Activated CD4-positive, alpha-beta T cell treated with anti-CD3 and anti-CD28 coated beads, Interleukin-2, amount 50 U/mL, for 24 hours (primary cell): ENCODE results near the gene ST8SIA5.

Experiments
- DNase-seq, 2 donors: peaks; one replicate each; pipeline ENCODE4 v3.0.0-alpha.2; 2020; ENCODE audit warnings: low read depth in 1 of 2, low spot score in 1 of 2

The ST8SIA5 gene

DNA sequence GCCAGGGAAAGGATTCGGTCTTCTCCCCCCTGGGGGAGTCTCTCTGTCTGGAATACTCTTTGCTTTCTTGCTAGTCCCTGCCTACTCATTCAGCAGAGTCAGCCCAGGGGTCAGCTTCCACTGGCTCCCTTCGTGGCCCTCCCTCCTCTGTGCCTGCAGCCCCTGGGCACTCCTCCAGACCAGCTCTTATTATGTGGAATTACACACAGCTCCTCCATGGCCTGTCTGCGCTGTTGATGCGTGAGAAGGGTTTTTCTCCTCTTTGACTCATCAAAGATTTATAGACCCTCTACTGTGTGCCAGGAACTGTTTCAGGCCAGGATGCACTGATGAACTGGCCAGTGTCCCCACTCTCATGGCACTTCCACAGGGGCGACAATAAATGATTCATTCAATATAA lies 44.4 kb downstream of the ST8SIA5 start:
- DNase-seq, result no peak

DNA sequence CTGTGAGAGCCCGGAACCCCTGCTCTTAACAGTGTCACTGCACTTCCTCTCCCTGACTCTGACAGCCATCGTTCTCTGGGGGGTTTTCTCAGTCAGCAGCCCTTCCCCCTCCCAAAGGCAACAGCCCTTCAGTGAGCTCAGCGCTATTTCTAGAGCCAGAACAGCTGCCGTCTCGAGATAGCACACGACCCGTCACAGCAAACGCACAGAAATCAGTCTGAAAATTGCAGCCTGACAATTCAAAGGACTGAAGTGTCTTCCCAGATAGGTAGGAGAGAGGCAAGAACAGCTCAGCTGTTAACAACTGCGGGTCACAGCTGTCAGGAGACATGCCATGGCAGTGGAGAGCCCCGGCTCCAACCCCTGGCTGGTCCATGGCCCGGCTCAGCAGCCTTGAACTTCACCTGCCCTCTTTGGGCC lies 45.4 kb downstream of the ST8SIA5 start:
- DNase-seq, result no peak

DNA sequence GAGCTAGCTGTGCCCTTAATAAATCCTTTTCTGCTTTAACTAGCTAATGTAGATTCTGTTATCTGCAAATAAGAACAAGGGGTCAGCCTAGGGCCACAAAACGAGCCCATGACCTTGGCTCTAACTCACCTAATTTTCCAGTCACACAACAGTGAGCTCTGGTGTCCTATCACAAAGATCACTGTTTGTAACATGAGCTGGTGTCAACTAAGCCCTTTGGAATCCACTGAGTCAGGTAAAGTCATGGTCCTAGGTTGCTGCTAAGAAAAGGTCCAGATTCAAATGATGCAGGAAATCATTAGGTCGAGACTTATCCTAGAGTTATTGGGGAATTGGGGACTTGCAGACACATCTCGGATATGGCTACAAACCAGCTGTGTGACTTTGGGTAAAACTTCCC lies 49.9 kb downstream of the ST8SIA5 start:
- DNase-seq, result no peak

DNA sequence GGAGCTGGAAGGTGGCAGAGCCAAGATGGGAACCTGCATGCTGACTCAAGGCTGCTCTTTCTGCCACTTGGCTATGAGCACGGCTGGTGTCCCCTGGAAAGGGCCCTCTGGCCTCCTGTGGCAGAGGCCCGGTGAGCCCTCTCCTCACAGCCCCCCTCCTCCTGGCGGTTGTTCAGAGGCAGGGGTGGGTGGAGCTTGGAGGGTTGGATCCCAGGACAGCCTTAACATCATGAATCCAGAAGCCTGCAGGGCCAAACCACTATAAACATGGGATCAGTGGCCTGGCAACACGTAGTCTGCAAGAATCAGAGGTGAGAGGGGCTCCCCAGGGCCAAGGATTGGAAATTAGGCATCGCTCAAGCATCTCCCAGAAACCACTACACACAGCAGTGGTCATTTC lies 51.3 kb downstream of the ST8SIA5 start:
- no peak for DNase-seq

DNA sequence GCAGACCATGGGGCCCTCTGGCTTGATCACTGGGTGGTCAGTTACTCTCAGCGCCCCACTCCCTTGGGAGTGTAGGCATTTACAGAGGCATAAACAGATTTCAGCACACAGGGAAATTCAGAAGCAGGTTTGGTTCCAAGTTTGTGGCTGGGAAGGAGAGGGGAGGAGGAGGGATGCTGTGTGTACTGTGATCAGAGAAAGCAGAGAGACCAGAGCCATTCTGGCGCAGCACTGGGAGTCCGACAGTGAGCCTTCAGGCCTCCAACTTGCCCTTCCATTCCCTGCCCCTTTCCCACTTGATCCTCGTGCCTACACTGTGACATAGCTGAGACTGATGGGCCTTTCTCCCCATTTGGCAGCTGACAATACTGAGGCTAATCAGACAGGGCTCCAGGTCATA lies 52.0 kb downstream of the ST8SIA5 start:
- no peak for DNase-seq

DNA sequence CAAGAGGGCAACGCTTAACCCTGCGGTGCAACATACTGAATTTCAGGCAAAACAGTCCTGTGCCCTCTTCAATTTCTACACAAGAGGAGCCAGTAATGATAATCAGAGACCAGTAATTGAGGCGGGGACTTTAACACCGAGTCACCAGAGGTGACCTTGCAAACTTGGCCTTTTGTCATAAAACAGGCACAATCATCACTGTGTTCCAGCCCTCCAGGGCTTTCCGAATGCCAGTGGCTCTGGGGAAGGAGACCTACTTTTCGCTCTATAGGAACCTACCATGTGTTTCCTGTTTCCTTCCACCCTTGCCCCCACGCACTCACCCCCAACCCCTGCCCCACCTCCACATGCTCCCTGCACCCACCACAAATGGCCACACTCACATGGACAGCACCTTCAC lies 52.7 kb downstream of the ST8SIA5 start:
- DNase-seq, result no peak

DNA sequence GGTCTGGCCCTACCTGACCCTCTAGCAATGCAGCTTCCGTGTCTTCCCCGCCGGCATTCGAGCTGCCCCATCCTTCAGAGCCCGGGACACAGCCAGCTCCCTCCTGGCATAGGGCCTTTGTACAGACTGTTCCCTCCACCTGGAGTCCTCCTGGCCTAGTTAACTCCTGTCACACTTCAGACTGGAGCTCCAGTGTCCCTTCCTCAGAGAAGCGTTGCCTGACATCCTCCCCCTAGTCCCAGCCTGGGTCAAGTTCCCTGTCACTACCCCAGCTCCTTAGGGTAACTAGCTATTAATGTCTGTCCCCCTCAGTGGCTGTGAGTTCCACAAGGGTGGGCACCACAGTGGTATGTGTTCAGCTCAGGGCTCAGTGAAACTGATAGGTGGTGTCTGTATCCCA lies 54.4 kb downstream of the ST8SIA5 start:
- no peak for DNase-seq

DNA sequence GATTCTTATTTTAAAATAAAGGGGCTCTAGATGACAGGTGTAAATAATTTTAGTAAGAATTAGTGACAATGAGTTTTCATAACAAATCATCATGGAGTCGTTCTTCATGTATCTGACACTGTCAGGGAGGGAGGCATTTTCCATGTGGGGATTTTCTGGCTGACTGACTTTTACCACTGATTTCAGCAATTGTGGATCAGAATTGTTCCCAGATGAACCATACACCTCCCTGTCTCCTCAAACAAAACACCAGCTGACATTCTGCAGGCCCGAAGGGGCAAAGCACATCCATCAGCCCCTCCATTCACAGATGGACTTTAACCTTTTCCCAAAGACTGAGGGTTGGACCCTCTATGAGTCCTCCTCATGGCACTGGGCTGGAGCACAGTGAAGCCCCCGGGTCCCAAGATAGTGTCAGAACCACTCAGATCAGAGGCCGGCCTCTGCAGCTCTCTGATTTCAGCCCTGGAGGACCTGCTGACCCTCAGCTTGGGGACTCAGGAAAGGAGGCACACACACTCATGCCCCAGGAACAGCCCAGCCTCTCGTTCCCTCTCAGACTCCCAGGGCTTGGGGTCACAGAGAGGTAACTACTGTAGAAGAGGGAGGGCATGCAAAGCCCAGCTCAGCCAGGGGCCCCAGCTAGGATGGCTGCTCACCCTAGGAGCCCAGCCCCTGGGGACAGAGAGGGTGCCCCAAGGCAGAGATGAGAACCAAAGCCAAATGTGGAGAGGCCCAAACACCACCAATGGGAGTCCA lies 56.6 kb downstream of the ST8SIA5 start:
- DNase-seq, result no peak

DNA sequence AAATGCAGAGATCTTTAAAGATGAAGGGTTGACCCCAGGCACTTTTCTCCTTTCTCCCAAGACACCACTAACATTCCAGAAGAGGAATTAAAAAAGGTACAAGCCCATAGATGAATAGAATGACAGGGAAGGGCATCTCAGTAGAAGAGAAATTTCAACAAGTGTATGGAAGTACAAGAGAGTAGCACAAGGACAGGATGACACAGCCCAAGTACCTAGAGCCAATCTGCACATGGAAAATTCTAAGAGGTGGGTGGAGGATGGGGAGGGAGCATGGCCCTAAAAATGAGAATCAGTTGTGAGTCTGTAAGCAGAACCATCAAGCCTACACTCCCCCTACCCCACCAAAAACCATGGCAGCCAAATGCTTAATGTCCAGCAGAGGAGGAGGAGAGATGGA lies 60.2 kb downstream of the ST8SIA5 start:
- no peak for DNase-seq

DNA sequence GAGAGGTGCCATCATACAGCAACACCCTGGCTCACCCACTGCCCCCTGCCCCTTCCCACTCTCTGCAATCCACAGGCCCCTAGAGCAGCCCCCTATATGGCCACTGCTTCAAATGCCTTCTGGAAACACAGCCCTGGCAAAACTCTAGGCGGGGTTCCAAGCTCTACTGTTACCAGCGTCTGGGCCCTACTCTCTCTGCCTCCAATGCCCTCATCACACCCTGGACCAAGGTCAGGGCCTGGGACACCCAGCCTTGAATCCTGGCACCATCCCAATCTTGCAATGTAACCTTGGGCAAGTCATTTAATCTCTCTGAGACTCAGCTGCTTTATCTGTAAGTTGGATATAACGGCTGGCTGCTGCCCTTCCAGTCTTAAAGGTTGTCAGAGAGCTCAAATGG lies 60.6 kb downstream of the ST8SIA5 start:
- no peak for DNase-seq

DNA sequence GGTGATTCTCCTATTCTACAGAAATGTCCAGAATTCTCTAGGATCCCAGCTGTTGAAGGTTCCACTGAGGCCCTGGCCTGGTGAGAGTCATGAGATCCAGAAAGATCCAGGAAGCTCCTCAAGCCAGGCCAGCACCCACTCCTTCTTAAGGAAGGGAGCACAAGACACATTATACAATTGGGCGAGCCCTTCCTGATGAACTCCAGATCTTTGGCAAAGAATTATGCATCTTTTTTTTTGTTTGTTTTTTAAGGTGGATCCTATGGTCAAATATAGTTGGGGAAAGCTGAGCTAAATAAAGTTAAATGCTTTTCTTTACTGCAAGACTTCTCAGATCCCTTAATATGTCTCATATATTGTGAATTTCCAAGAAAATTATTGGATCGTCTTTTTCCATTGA lies 62.9 kb downstream of the ST8SIA5 start:
- DNase-seq, result no peak

DNA sequence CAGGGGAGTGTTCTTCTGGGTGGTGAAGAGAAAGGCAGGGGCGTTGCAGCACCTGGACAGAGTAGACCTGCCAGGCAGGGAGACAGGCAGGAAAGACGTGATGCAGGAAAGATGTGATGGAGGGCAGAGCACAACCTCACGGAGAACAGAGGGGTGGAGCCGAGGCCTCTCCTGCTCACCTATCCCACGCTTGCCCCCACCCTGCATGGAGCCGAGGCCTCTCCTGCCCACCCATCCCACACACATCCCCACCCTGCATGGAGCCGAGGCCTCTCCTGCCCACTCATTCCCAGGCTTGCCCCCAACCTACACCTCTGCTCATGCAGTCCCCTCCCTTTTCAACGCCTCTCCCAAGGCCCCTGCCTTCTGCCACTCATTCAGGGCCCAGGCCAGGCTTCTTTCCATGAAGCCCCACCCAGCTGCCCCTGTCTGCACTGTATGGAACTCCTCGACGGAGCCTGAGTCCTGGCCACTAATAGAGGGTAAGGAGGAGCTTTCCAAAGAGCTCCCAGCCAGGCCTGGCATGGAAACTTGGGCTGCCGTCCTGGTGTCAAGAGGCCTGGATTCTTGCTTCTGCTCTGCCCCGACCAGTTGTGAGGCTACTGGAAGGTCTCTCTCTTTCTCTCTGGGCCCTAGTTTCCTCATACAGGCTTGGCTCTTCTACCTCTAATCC lies 67.9 kb downstream of the ST8SIA5 start:
- DNase-seq, result no peak

DNA sequence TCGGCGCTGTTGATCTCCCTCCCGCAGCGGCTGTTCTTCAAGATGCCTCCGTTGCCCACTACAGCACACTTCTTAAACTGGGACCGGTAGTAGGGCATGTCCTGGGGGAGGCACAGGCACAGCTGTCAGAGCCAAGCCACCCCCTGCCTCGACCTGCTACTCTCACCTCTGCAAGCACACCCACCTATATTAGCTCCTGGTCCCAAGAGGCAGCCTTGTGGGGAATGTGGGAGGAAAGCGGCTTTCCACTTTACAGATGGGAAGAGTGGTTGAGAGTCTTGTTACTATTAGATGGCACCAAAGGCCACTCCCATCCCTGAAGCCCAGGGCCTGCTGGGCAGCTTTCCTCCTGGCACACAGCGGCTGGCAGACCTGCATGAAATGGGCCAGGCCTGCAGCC lies 70.7 kb downstream of the ST8SIA5 start:
- DNase-seq, result no peak

DNA sequence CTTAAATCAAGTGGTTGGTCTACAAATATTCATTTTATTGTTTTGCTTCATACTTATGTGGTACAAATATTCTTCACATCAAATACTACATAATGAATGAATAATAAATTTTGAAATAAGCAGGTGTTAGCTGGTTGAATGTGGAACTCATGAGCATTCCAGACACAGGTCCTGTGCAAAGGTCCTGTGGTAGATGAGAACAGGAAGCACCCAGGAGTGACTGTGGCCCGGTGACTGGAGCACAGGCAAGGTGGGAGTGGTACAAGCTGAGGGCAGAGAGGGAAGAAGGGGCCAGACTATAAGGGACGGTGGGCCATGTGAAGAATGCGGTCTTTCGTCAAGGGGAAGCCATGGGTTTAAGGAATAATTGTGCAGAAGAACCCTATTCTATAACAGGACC lies 73.6 kb downstream of the ST8SIA5 start:
- no peak for DNase-seq

DNA sequence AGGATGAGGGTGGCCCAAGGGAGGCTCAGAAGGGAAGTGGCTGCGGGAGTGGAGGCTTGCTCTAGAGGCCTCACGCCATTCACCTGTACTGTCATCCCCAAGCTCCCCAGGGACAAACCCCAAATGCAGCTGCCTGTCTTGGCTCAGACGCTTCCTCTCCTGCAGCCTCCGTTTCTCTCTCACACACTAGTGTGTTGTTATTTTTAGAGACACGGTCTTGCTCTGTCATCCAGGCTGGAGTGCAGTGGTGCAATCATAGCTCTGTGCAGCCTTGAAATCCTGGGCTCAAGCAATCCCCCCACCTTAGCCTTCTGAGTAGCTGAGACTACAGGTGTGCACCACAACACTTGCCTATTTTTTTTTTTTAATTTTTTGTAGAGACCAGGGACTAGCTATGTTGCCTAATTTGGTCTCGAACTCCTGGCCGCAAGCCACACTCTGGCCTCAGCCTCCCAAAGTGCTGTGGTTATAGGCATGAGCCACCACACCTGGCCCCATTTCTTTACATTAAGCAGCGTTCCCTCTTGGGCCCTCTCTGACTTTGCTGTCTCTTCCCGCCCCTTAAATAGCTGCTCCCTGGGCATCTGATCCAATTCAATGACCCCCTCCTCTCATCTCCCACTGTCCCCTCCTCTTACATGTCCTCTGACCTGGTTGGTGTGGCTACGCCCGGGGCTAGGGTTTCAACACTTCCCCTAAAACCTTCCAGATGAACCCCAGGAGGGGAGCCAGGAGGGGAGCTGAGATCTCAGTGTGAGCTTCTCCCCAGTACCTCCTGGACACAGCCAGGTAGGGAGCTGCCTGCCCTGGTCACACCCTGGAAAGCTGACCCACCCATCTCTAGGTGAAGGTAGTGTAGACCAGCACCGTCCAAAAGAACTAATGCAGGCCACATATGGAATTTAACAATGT lies 75.8 kb downstream of the ST8SIA5 start:
- DNase-seq, result no peak

DNA sequence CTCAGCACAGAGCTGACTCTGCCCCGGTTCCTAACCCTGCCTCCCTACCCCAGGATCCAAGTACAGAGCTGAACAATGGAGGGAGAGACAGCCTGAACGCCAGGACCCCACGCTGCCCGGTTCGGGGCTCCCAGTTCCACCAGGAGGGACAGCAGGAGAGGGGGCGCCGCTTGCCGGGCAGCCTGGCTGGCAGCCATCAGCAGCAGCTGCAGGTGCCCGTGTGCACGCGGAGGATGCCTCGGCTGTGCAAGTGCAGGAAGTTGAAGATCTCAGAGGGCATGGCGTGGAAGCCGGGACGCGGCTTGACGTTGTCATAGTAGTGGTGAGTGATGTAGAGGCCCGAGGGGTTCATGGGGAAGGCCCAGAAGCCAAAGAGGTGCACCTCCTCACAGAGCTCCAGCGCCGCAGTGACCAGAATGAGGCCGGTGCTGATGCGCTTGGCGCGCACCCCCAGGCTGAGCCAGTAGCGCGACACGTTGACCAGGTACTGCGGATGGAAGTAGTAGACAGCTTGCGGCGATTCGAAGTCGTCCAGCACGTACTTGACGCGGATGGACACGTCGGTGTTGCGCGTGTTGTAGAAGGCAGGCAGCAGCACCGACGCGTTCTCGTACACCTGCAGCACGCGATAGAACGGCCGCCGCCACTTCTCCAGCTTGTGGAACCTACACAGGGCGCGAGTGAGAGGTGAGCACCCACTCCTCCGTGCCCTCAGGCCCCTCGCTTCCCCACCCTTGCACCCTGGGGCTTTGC lies 76.8 kb downstream of the ST8SIA5 start:
- no peak for DNase-seq

DNA sequence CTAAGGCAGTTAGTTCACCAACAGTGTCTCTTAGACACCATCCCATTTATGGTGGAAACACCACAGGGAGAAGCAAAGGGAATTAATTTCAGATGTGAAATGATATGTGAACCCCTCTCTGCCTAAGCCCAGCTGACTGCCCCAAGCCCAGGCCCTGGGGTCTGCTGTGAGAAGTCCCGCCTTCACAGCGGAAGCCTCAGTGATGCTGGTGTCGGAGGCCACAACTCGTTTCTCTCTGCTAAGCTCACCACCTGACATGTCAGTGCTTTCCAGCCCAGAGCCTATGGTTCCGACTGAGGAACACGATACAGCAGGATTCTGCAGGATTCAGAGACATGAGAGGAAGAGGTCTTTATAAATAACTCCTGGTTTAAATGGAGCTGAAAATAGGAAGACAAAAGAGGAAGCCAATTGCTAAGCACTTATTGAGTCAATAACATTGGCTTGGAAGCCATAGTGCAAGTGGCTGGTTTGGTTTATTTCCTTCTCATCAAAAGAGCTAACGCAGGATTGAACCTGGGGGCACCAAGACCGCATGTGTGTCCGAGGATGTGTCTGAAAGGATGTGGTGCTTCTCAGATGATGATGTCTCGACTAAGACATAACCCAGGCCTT lies 78.0 kb downstream of the ST8SIA5 start:
- no peak for DNase-seq

DNA sequence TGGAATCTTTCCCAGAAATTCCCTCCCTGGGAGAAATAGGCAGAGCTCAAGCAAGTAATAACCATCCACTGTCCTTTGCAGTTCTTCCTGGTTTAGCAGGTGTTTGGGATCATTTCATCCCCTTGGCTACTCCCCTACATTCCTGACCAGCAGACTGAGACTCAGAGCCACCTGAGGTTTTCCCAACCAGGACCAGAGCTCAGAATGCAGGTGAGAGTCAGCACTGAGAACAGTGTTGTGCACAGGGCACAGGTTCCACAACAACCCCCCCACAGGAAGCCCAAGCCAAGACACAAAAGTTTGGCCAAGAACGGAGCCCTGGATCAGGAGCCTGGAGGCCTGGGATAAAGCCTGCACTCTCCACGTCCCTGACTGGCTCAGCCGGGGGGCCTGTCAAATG lies 78.8 kb downstream of the ST8SIA5 start:
- no peak for DNase-seq

DNA sequence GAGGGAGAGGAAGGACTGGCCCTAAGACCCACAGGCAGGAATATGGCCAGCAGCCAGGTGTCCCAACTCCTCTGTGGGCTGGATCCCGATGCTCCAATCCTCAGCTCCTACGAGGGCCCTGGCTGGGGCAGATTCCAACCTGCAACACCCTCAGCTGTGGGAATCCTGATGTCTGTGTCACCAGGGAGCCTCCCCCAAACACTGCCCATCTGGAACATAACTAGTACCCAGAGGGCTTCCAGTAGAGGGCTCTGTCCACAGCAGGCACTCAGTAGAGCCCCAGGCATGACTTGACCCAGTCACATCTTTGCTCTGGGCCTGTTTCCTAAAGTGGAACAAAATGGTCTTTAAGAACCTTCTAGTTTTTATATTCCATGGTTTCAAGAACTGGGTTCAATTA lies 79.2 kb downstream of the ST8SIA5 start:
- no peak for DNase-seq

DNA sequence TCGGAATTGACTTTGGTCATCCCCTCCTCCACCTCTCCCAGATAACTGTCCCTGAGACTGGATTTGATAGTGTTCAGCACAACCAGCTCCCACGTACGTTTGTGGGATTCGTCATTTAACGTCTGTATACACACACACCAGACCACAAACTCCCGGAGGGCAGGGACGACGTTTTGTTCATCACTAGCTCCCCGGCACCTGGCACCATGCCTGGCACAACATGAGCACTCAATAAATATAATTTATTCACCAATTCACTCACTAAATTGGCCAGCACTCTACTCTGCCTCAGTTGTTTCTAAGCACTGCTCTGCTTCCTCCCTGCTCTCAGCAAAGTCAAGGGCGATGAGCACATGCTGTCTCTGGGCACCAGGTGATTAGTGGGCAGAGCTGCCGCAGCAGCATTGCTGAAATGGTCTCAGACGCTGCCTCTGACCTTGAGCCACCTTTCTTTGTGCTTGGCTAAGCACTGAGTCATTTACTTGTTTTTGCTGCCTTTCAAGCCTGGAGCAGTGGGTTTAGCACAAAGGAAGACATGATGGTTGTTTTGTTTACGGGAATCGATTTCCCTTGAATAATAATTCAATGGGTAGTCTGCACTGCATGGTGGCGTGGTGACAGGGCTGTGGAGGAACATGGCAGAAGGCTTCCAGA lies 80.5 kb downstream of the ST8SIA5 start:
- DNase-seq, result no peak
